ENCODE results near the gene GABBR1. TPM values are rescaled to one million over a fixed set of nuclear protein-coding genes. Genes with fewer than 3 reads are reported as not detected.
A peak's percentile ranks its signal among the peaks of the same experiment; 100 is the strongest.

The GABBR1 gene
- polyA plus RNA-seq, 3 donors = 66.8 to 109 (median 70.0) TPM

DNA sequence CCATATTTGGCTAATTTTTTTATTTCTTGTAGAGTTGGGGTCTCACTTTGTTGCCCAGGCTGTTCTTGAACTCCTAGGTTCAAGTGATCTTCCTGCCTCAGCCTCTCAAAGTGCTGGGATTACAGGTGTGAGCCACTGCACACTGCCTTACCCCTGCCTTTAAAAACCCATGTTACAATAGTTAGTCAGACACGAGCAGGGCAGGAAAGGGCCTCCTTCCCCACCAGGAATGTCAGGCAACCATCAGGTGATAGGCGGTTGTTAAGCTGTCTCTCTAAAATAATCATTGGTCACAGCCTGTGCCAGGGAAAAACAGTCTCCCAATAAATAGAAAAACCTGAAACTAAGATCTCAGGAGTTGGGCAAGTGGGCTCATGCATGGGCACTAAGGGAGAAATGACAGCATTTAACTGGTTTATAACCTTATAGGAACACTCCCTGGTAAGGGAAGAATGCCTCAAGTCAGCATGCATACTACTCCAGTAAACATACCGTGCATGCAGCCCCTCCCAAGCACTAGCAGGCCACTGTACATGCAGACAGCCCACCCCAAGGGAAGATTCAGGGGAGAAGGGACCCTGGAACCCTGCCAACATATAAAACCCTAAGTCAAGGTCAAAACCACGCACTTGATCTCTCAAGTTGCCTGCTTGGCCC is 39.7 kb downstream of the GABBR1 start:
- no peak for DNase-seq (ENCODE audit: extremely low read depth in 1 of 11, low read depth in 9 of 11, low spot score in 4 of 11)

DNA sequence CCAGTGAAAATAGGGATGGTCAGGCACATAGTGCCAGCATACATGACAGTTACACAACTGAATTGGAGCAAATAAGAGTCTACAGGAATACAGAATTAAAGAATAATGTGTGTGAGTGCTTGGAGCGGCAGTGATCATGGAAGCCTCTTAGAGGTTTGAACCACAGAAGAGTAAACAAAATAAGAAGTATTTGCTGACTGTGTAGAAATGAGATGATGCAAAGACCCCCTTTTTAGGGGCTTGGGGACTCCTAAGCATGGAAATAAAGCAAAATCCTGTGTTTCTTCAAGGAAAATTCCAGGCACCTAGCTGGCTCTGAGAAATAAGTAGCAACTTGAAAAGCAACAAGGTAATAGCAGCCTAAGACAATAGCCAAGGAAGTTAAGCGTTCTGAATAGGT is 41.3 kb downstream of the GABBR1 start:
- DNase-seq (ENCODE audit: extremely low read depth in 1 of 11, low read depth in 9 of 11, low spot score in 4 of 11) = no peak

DNA sequence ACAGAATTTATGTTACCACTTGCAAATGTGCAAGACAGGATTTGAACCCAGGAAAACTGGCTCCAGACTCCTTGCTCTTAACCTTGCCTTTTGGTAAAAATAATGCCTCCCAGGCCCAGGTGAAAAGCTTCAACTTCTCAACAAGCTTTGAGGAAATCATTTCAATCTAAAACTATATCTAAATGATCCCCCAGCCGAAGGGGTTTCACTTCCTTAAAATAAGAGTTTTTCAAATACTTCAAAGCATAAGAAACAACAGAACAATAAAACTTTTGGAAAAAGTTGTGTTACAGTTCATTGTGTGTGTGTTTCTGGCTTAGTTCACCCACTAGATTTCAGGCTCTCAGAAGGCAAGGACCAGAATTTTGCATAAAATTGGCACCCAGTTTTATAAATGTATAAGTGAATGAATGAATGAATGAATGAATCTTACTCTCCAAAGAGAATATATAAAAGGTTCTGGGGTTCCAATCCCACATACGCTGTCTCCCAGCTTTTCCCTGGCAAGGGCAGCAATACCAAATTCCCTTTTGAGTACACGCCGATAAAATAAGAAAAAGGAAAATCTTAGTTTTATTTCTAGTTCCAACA is 42.7 kb downstream of the GABBR1 start:
- no peak for DNase-seq (ENCODE audit: extremely low read depth in 1 of 11, low read depth in 9 of 11, low spot score in 4 of 11)

DNA sequence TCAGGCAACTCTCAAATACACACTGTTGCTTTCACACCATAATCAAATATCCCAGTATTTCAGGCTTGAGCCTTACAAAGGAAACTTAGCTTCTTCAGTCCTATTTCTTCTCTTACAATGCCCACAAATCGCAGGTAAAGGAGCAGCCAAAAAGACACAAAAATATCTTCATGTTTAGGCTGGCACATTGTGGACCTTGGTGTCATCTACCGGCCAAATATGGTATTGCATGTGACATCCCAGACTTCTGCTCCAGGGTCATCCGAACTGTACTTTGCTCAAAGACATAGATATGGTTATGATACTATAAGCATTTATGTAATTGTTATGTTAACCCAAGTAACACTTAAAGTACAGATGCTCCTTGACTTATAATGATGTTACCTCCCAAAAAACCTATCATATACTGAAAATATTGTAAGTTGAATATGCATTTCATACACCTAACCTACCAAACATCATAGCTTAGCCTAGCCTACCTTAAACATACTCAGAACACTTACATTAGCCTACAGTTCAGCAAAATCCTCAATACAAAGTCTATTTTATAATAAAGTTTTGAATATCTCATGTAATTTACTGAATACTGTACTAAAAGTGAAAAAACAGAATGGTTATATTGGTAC is 43.4 kb downstream of the GABBR1 start:
- DNase-seq (ENCODE audit: extremely low read depth in 1 of 11, low read depth in 9 of 11, low spot score in 4 of 11) = peak in 8 of 11 donors; percentile 9 to 32 (median 25)

- DNase-seq (ENCODE audit: extremely low read depth in 1 of 11, low read depth in 9 of 11, low spot score in 4 of 11) = no peak
Measured at GRCh38 chr6:29584821-29585220, 48.2 kb downstream of the GABBR1 start, which contains the start of gene OR2H2. TSS of gene OR2H2 (plus strand) at chr6:29585121. CDS start at chr6:29587945, 2,824 bp downstream.

- no peak for DNase-seq (ENCODE audit: extremely low read depth in 1 of 11, low read depth in 9 of 11, low spot score in 4 of 11)
Measured at GRCh38 chr6:29577544-29577943, 55.4 kb downstream of the GABBR1 start.

- no peak for DNase-seq (ENCODE audit: extremely low read depth in 1 of 11, low read depth in 9 of 11, low spot score in 4 of 11)
Measured at GRCh38 chr6:29576056-29576455, 56.9 kb downstream of the GABBR1 start.

GRCh38 chr6:29567991-29568390 is 65.0 kb downstream of the GABBR1 start:
- no peak for DNase-seq (ENCODE audit: extremely low read depth in 1 of 11, low read depth in 9 of 11, low spot score in 4 of 11)

DNA sequence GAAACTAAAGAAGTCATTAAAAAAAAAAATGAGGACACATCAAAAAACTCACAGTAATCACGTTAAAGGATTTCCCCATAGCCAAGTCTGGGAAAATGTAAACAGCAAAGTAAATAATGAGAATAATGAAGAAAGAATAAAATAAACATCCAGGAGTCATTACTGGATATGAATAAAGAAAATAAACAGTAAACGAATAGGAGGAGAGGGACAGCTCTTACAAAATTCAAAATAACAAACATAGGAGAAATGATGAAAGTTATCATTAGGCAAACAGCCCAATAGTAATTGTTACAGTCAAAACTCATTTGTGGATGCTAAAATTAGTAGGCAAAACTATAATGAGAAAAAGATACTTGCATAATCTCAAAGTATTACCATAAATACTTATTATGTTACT is 65.4 kb downstream of the GABBR1 start:
- DNase-seq (ENCODE audit: extremely low read depth in 1 of 11, low read depth in 9 of 11, low spot score in 4 of 11) = no peak

GRCh38 chr6:29566856-29567255 is 66.1 kb downstream of the GABBR1 start:
- no peak for DNase-seq (ENCODE audit: extremely low read depth in 1 of 11, low read depth in 9 of 11, low spot score in 4 of 11)

GRCh38 chr6:29564875-29565274 is 68.1 kb downstream of the GABBR1 start:
- no peak for DNase-seq (ENCODE audit: extremely low read depth in 1 of 11, low read depth in 9 of 11, low spot score in 4 of 11)

- no peak for DNase-seq (ENCODE audit: extremely low read depth in 1 of 11, low read depth in 9 of 11, low spot score in 4 of 11)
Measured at GRCh38 chr6:29563435-29563965, 69.5 kb downstream of the GABBR1 start.

DNA sequence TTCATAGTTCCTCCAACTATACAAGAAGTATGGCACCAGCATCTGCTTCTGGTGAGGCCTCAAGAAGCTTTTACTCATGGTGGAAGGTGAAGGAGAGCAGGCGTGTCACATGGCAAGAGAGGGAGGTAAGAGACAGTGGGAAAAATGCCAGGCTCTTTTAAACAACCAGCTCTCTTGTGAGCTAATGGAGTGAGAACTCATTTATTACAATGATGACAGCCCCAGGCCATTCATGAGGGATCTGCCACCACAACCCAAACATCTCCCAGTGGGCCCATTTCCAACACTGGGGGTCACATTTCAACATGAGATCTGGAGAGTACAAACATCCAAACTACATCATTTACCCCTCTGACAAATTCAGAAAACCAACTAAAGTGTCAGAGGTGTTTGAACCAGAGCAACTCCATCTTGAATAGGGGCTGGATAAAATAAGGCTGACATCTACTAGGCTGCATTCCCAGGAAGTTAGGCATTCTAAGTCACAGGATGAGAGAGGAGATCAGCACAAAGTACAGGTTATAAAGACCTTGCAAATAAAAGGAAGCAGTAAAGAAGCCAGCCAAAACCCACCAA is 71.3 kb downstream of the GABBR1 start:
- no peak for DNase-seq (ENCODE audit: extremely low read depth in 1 of 11, low read depth in 9 of 11, low spot score in 4 of 11)

DNA sequence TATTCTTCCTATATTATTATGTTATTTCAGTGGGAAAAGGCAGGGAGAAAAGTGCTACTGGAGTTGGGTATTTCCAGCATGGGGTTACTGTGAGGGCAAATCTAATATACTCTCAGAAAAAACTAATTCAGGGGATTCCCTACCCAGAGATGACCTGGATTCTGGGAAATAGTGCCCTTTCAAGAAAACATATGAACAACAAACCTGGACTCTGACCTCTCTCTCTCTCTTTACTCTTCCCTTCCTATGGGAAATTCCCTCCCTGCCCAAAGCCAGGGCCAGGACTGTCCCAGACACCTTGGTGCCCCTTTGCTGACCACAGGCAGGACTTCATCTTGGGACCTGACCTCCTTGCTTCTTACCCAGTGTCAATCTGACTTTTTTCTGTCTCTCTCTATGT is 71.9 kb downstream of the GABBR1 start:
- no peak for DNase-seq (ENCODE audit: extremely low read depth in 1 of 11, low read depth in 9 of 11, low spot score in 4 of 11)

GRCh38 chr6:29559524-29560287 is 73.3 kb downstream of the GABBR1 start, which contains the start of gene UBD:
TSS of gene UBD (minus strand) at chr6:29559732. CDS start at chr6:29559701, 31 bp downstream.
- no peak for DNase-seq (ENCODE audit: extremely low read depth in 1 of 11, low read depth in 9 of 11, low spot score in 4 of 11)

- DNase-seq (ENCODE audit: extremely low read depth in 1 of 11, low read depth in 9 of 11, low spot score in 4 of 11) = no peak
Measured at GRCh38 chr6:29558439-29559079, 74.4 kb downstream of the GABBR1 start.

DNA sequence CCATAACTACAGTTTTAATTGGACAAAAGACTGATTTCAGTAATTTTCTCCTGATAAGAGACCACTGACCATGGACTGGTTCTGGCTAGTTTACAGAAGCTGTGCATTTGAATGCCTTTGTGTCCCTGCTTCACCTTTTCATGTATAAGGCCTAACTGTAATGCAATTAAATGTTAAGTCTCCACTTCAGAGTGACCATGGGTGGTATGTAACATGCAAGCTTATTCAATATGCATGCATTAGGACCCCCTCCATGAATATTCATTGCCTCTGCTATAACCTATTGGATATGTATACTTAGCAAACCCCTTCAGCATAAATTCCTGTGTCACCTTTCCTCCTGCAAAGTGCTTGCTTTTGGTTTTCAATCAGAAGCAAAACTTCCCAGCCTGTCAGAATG is 75.7 kb downstream of the GABBR1 start:
- no peak for DNase-seq (ENCODE audit: extremely low read depth in 1 of 11, low read depth in 9 of 11, low spot score in 4 of 11)

DNA sequence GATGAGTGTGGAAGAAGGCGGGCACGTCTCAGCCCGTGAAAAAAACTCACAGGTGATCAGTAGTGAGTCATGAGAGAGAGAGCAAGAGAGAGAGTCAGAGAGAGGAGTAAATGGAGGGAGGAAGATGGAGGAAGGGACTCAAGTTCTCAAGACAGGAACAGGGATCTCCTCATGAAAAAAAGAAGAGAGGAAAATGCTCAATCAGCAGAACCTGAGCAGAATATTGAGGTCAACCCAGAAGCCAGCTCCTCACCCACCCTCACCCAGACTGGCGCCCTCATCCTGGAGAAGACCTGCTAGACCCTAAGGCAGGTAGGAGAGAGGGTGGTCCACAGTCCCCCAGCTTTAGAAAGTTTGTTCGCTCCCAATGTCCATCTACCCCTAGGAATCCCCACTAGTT is 78.2 kb downstream of the GABBR1 start:
- no peak for DNase-seq (ENCODE audit: extremely low read depth in 1 of 11, low read depth in 9 of 11, low spot score in 4 of 11)

Measured in renal cortex interstitium (tissue), 11 donors.